Suprapubic skin (tissue), 4 donors: ENCODE data around the gene PRDX5. TPM values are rescaled to one million over a fixed set of nuclear protein-coding genes. Genes with fewer than 3 reads are reported as not detected.

Experiments used
- DNase-seq, 2 donors: peaks; one replicate each; pipeline ENCODE4 v3.0.0-alpha.2; 2019; ENCODE audit warnings: low spot score in 2 of 2
- H3K27ac ChIP-seq: fragments of 200-600 bp; sonication (generic); one replicate; pipeline ENCODE4 v1.5.1; 2019
- H3K27me3 ChIP-seq: fragments of 200-600 bp; sonication (generic); one replicate; pipeline ENCODE4 v1.5.1; 2019
- H3K36me3 ChIP-seq: fragments of 200-600 bp; sonication (generic); one replicate; pipeline ENCODE4 v1.5.1; 2019
- H3K4me1 ChIP-seq: fragments of 200-600 bp; sonication (generic); one replicate; pipeline ENCODE4 v1.5.1; 2019
- H3K4me3 ChIP-seq: fragments of 200-600 bp; sonication (generic); one replicate; pipeline ENCODE4 v1.5.1; 2019; ENCODE audit warnings: mild to moderate bottlenecking
- H3K9me3 ChIP-seq: fragments of 200-600 bp; sonication (generic); one replicate; pipeline ENCODE4 v1.5.1; 2019
- CTCF ChIP-seq, 2 donors: fragments of 200-600 bp in 1 of 2; fragments of 450-650 bp in 1 of 2; sonication (generic) in 1 of 2; IDR thresholded peaks; one replicate each; pipeline ENCODE4 v1.5.1; 2016 to 2019; ENCODE audit warnings: antibody characterized with exemption in 2 of 2, mild to moderate bottlenecking in 1 of 2, moderate library complexity in 1 of 2
- EP300 ChIP-seq: sonication (generic); formaldehyde crosslinking; IDR thresholded peaks from one replicate; pipeline ENCODE4 v1.6.1; 2017; ENCODE audit warnings: antibody characterized with exemption
- POLR2A ChIP-seq, 2 donors: fragments of 450-650 bp; IDR thresholded peaks; one replicate each; pipeline ENCODE4 v1.6.1; 2017; ENCODE audit warnings: antibody characterized with exemption in 2 of 2, mild to moderate bottlenecking in 2 of 2, moderate library complexity in 2 of 2
- POLR2AphosphoS5 ChIP-seq, 3 donors: sonication (generic); formaldehyde crosslinking; IDR thresholded peaks; one replicate each; pipeline ENCODE4 v1.6.1; 2017; ENCODE audit warnings: antibody characterized with exemption in 3 of 3
- WGBS: methylation state at CpG from one replicate; pipeline ENCODE4 v1.1.5; 2018; 5-methylcytosine and 5-hydroxymethylcytosine counted together
- total RNA-seq, 4 donors: library from RNA; depleted of rRNA; stranded (reverse); fragments of >200 nt; gene quantifications; one replicate each; pipeline ENCODE4 v1.1.0, GENCODE V29; 2016

Gene PRDX5
- total RNA-seq, 4 donors from 2014 or later: 130 to 227 (median 187) TPM

- 71% methylated on average over 4 of the region's 4 CpGs for WGBS
- Histone ChIP-seq H3K9me3 (no peaks in the 10 kb centered on the region), H3K36me3 (no peaks in the 10 kb centered on the region), H3K27ac (no peak overlapping the region), H3K4me3 (no peak overlapping the region), H3K27me3 (no peaks in the 10 kb centered on the region), H3K4me1 (peaks cover 23% of the 10 kb centered on the region)
- TF ChIP-seq CTCF (IDR thresholded peaks at IDR 0.05) (no peak), POLR2A (IDR thresholded peaks at IDR 0.05) (no peak), EP300 (no peak), POLR2AphosphoS5 (IDR thresholded peaks at IDR 0.05) (no peak)
- no peak for DNase-seq
Measured at GRCh38 chr11:64339286-64339685, 21.4 kb downstream of the PRDX5 start.

- 74% methylated on average over 14 of the region's 16 CpGs for WGBS
- no peaks in the 10 kb centered on the region for H3K9me3 ChIP-seq
- H3K27ac ChIP-seq: no peak within 1 kb of the TSS
- no peaks in the 10 kb centered on the region for H3K27me3 ChIP-seq
- H3K4me3 ChIP-seq: peak within 1 kb of the TSS; percentile 30
- no peak for DNase-seq
- no peaks in the 10 kb centered on the region for H3K36me3 ChIP-seq
- TF ChIP-seq EP300 (no peak), POLR2AphosphoS5 (IDR thresholded peaks at IDR 0.05) (no peak), CTCF (IDR thresholded peaks at IDR 0.05) (no peak), POLR2A (IDR thresholded peaks at IDR 0.05) (no peak)
- peaks cover 23% of the 10 kb centered on the region for H3K4me1 ChIP-seq
Measured at GRCh38 chr11:64339754-64340408, 22.0 kb downstream of the PRDX5 start, which contains the start of gene CCDC88B. Gene CCDC88B (plus strand): TSS chr11:64340204. CDS start chr11:64340267, 63 bp downstream.

GRCh38 chr11:64340671-64341335 is 22.9 kb downstream of the PRDX5 start:
- Histone ChIP-seq H3K9me3 (no peaks in the 10 kb centered on the region), H3K4me1 (peaks cover 19% of the 10 kb centered on the region), H3K27me3 (no peaks in the 10 kb centered on the region), H3K4me3 (peak overlapping the region; percentile 30), H3K27ac (no peak overlapping the region), H3K36me3 (no peaks in the 10 kb centered on the region)
- DNase-seq: no peak
- WGBS: 44% methylated on average over 27 of the region's 33 CpGs
- TF ChIP-seq POLR2AphosphoS5 (IDR thresholded peaks at IDR 0.05): no peak
- no peak for TF ChIP-seq EP300
- TF ChIP-seq CTCF (IDR thresholded peaks at IDR 0.05): no peak
- TF ChIP-seq POLR2A (IDR thresholded peaks at IDR 0.05): no peak

GRCh38 chr11:64341429-64341828 is 23.5 kb downstream of the PRDX5 start:
- Histone ChIP-seq H3K9me3 (no peaks in the 10 kb centered on the region), H3K36me3 (no peaks in the 10 kb centered on the region), H3K4me1 (peaks cover 19% of the 10 kb centered on the region), H3K27ac (no peak overlapping the region), H3K27me3 (no peaks in the 10 kb centered on the region), H3K4me3 (no peak overlapping the region)
- WGBS: 95% methylated on average over 4 of the region's 21 CpGs
- no peak for TF ChIP-seq POLR2A (IDR thresholded peaks at IDR 0.05)
- no peak for TF ChIP-seq EP300
- TF ChIP-seq POLR2AphosphoS5 (IDR thresholded peaks at IDR 0.05): no peak
- TF ChIP-seq CTCF (IDR thresholded peaks at IDR 0.05): no peak
- DNase-seq: no peak
